DND-41 (cell line): ENCODE measurements around the gene ABCG2.

Experiments used
- CTCF ChIP-seq: IDR thresholded peaks from 2 replicates; pipeline ENCODE4 v1.5.1; 2012; ENCODE audit warnings: borderline replicate concordance, low read length, moderate library complexity, mild to moderate bottlenecking; ENCODE audit not compliant: poor library complexity, severe bottlenecking; ENCODE audit errors: extremely low read depth
- EZH2 ChIP-seq: IDR thresholded peaks from 3 replicates; pipeline ENCODE4 v1.6.1; 2012; ENCODE audit warnings: borderline replicate concordance, low read depth, mild to moderate bottlenecking, moderate library complexity, low read length, inconsistent platforms; ENCODE audit not compliant: severe bottlenecking

- TF ChIP-seq CTCF (no peak), EZH2 (no peak)
Observed at GRCh38 chr4:88109123-88109881, 49.1 kb downstream of the ABCG2 start.
